AG10803 (cell line): ENCODE results near the gene HLA-DRA.
A peak's percentile ranks its signal among the peaks of the same experiment; 100 is the strongest.

ENCODE experiments used
- DNase-seq: peaks from one replicate; pipeline ENCODE4 v3.0.0; 2010; ENCODE audit warnings: low read depth
- H3K4me3 ChIP-seq: 2 replicates; pipeline ENCODE4 v1.5.1; 2011; ENCODE audit warnings: mild to moderate bottlenecking, low read length, control low read depth
- CTCF ChIP-seq: conservative IDR thresholded peaks from 2 replicates; pipeline ENCODE4 v1.5.1; 2011; ENCODE audit warnings: mild to moderate bottlenecking, low read length, control low read depth, inconsistent platforms

Gene HLA-DRA

GRCh38 chr6:32402812-32403211 lies 36.9 kb upstream of the HLA-DRA start:
- TF ChIP-seq CTCF: no peak
- H3K4me3 ChIP-seq: no peak overlapping the region

GRCh38 chr6:32405656-32406055 lies 34.0 kb upstream of the HLA-DRA start:
- H3K4me3 ChIP-seq: no peak overlapping the region
- no peak for TF ChIP-seq CTCF
- no peak for DNase-seq

More at GRCh38 chr6:32402812-32403211, 36.9 kb upstream of the HLA-DRA start:
- DNase-seq: no peak

- DNase-seq: no peak
- TF ChIP-seq CTCF: no peak
- H3K4me3 ChIP-seq: no peak overlapping the region
Measured at GRCh38 chr6:32406197-32406596, 33.5 kb upstream of the HLA-DRA start.

- DNase-seq: no peak
Measured at GRCh38 chr6:32406857-32407256, 32.8 kb upstream of the HLA-DRA start, which contains the start of gene BTNL2. TSS of gene BTNL2 (minus strand) at chr6:32407181. CDS start at chr6:32407123, 58 bp downstream.

GRCh38 chr6:32410906-32411305 lies 28.8 kb upstream of the HLA-DRA start:
- TF ChIP-seq CTCF: no peak
- DNase-seq: no peak
- no peak overlapping the region for H3K4me3 ChIP-seq

More at GRCh38 chr6:32406857-32407256, 32.8 kb upstream of the HLA-DRA start, which contains the start of gene BTNL2:
- H3K4me3 ChIP-seq: no peak within 1 kb of the TSS
- no peak for TF ChIP-seq CTCF

- DNase-seq: no peak
- no peak overlapping the region for H3K4me3 ChIP-seq
- TF ChIP-seq CTCF: no peak
Measured at GRCh38 chr6:32411566-32412327, 27.9 kb upstream of the HLA-DRA start.

- TF ChIP-seq CTCF: peak; percentile 94
Measured at GRCh38 chr6:32413427-32414047, 26.1 kb upstream of the HLA-DRA start.

More at GRCh38 chr6:32413427-32414047, 26.1 kb upstream of the HLA-DRA start:
- H3K4me3 ChIP-seq: no peak overlapping the region
- DNase-seq: peak; percentile 74
